ENCODE data around the gene SPEF2. TPM values are rescaled to one million over a fixed set of nuclear protein-coding genes. Genes with fewer than 3 reads are reported as not detected.
A peak's percentile ranks its signal among the peaks of the same experiment; 100 is the strongest.

The SPEF2 gene
- total and polyA plus RNA-seq, 2 of the 13 experiments (the other 11 are each of a cell fraction or from before 2014, with no cell fraction given) = 1.5 to 2.3 TPM

DNA sequence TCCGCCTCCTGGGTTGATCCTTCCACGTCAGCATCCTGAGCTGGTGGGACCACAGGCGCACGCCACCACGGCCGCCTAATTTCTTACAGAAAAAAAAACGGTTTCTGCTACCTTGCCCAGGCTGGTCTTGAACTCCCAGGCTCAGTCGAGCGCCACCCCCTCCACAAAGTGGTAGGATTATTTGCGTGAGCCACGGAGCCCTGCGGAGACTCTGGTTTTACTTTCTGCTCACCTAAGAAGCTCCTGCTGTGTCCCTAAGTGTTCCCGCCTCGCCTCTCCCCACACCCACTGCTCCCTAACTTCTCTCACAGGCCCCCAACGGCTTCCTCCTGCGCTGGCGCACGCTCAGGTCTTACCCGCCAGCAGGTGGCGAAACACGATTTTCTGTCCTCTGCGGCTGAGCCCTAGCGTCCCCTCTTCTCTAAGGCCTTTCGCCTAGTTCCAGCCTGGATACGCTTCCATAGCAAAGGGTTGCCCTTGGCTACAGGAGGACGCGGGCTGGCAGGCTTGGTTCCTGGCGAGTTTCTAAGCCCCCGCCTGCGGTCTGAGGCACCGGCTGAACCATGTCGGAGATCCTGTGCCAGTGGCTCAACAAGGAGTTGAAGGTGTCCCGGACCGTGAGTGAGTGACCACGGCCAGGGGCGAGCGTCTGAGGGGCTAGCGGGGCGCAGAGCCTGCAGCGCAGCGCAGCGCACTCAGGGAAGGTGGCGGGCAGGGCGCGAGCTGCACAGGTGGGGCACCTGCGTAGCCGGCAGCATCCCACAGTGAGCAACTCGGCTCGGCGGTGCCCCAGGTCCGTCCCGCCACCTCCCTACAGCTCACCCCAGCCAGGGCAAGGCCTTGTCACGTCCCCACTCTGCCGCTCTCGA, at the start of gene SPEF2 (continued):
- TF ChIP-seq ZNF451 (CRISPR knock-in tag; IDR thresholded peaks at IDR 0.05) (peak; percentile 88; the same call in 1 of the 2 replicates), MYNN (CRISPR knock-in tag; IDR thresholded peaks at IDR 0.05; ENCODE audit: low read depth) (0 out of 2 replicates have a peak, but pooled peaks have one; percentile 37), ZNF350 (CRISPR knock-in tag; IDR thresholded peaks at IDR 0.05; ENCODE audit: borderline replicate concordance, low read depth) (peak; percentile 81), ZNF33A (CRISPR knock-in tag; IDR thresholded peaks at IDR 0.05; ENCODE audit: borderline replicate concordance) (no peak), ZMYM4 (CRISPR knock-in tag; IDR thresholded peaks at IDR 0.05) (peak; percentile 99), FOXP1 (IDR thresholded peaks at IDR 0.05) (no peak), FOXP1 (CRISPR knock-in tag; IDR thresholded peaks at IDR 0.05) (no peak), ZNF644 (CRISPR knock-in tag; IDR thresholded peaks at IDR 0.05; ENCODE audit: low read depth) (peak; percentile 85), U2AF2 (IDR thresholded peaks at IDR 0.05; ENCODE audit: low read depth, low read length) (peak; percentile 75; the same call in 1 of the 2 replicates), SMAD9 (CRISPR knock-in tag; IDR thresholded peaks at IDR 0.05) (no peak), CBX5 (CRISPR knock-in tag; IDR thresholded peaks at IDR 0.05; ENCODE audit: borderline replicate concordance) (peak; percentile 76; the same call in 1 of the 2 replicates), ZNF225 (CRISPR knock-in tag; IDR thresholded peaks at IDR 0.05) (peak; percentile 49), SALL2 (CRISPR knock-in tag; IDR thresholded peaks at IDR 0.05) (0 out of 2 replicates have a peak, but pooled peaks have one; percentile 75), ZNF775 (CRISPR knock-in tag; IDR thresholded peaks at IDR 0.05; ENCODE audit: borderline replicate concordance) (no peak), DMAP1 (CRISPR knock-in tag; IDR thresholded peaks at IDR 0.05) (peak; percentile 50; the same call in 1 of the 2 replicates), KDM2A (CRISPR knock-in tag; IDR thresholded peaks at IDR 0.05; ENCODE audit: borderline replicate concordance, low read depth) (peak; percentile 91), PPARG (CRISPR knock-in tag; conservative IDR thresholded peaks at IDR 0.05) (peak; percentile 98)
- TF ChIP-seq, protein P1, sequence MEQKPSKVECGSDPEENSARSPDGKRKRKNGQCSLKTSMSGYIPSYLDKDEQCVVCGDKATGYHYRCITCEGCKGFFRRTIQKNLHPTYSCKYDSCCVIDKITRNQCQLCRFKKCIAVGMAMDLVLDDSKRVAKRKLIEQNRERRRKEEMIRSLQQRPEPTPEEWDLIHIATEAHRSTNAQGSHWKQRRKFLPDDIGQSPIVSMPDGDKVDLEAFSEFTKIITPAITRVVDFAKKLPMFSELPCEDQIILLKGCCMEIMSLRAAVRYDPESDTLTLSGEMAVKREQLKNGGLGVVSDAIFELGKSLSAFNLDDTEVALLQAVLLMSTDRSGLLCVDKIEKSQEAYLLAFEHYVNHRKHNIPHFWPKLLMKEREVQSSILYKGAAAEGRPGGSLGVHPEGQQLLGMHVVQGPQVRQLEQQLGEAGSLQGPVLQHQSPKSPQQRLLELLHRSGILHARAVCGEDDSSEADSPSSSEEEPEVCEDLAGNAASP (CRISPR knock-in tag; IDR thresholded peaks at IDR 0.05; ENCODE audit: borderline replicate concordance) = no peak
- TF ChIP-seq, protein P2, sequence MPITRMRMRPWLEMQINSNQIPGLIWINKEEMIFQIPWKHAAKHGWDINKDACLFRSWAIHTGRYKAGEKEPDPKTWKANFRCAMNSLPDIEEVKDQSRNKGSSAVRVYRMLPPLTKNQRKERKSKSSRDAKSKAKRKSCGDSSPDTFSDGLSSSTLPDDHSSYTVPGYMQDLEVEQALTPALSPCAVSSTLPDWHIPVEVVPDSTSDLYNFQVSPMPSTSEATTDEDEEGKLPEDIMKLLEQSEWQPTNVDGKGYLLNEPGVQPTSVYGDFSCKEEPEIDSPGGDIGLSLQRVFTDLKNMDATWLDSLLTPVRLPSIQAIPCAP (CRISPR knock-in tag; IDR thresholded peaks at IDR 0.05; ENCODE audit: low read depth) = no peak
- TF ChIP-seq, protein P3, sequence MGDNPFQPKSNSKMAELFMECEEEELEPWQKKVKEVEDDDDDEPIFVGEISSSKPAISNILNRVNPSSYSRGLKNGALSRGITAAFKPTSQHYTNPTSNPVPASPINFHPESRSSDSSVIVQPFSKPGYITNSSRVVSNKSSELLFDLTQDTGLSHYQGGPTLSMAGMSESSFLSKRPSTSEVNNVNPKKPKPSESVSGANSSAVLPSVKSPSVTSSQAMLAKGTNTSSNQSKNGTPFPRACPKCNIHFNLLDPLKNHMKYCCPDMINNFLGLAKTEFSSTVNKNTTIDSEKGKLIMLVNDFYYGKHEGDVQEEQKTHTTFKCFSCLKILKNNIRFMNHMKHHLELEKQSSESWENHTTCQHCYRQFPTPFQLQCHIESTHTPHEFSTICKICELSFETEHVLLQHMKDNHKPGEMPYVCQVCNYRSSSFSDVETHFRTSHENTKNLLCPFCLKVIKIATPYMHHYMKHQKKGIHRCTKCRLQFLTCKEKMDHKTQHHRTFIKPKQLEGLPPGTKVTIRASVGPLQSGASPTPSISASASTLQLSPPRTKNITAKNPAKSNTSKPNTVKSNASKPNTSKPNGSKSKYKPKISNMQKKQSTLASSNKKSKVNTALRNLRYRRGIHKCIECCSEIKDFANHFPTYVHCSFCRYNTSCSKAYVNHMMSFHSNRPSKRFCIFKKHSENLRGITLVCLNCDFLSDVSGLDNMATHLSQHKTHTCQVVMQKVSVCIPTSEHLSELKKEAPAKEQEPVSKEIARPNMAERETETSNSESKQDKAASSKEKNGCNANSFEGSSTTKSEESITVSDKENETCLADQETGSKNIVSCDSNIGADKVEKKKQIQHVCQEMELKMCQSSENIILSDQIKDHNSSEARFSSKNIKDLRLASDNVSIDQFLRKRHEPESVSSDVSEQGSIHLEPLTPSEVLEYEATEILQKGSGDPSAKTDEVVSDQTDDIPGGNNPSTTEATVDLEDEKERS (CRISPR knock-in tag; IDR thresholded peaks at IDR 0.05) = peak; percentile 53; the same call in 1 of the 2 replicates
- TF ChIP-seq, protein P4, sequence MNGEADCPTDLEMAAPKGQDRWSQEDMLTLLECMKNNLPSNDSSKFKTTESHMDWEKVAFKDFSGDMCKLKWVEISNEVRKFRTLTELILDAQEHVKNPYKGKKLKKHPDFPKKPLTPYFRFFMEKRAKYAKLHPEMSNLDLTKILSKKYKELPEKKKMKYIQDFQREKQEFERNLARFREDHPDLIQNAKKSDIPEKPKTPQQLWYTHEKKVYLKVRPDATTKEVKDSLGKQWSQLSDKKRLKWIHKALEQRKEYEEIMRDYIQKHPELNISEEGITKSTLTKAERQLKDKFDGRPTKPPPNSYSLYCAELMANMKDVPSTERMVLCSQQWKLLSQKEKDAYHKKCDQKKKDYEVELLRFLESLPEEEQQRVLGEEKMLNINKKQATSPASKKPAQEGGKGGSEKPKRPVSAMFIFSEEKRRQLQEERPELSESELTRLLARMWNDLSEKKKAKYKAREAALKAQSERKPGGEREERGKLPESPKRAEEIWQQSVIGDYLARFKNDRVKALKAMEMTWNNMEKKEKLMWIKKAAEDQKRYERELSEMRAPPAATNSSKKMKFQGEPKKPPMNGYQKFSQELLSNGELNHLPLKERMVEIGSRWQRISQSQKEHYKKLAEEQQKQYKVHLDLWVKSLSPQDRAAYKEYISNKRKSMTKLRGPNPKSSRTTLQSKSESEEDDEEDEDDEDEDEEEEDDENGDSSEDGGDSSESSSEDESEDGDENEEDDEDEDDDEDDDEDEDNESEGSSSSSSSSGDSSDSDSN (CRISPR knock-in tag; IDR thresholded peaks at IDR 0.05) = peak; percentile 45; the same call in 1 of the 2 replicates
